ENCODE results near the gene RAI1.

The RAI1 gene

GRCh38 chr17:17694169-17695081, 13.2 kb downstream of the RAI1 start:
- DNase-seq, result peak; percentile 77 to 88
- TF ChIP-seq GATA1 (IDR thresholded peaks at IDR 0.05; ENCODE audit: low read depth, low read length), result no peak
- peak; percentile 50 for TF ChIP-seq POLR2A (IDR thresholded peaks at IDR 0.05; ENCODE audit: low read length)

DNA sequence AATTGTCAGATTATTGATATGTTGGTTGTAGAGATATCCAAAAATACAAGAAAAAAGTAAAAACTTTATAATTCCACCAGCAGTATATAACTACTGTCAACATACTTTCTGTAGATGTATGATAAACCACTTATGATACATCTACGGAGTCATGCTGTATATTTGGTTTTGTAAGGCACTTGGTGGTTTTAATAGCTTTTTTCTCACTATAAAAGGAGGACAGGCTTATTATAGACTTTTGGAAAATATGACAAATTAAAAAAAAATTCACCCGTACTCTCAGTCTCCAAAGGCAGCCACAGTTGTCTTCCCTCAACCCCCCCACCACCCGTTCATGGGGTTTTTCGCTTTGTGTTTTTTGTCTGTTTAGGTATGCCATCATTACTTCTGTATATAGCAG, 14.8 kb downstream of the RAI1 start:
- DNase-seq, result no peak
- TF ChIP-seq GATA1 (IDR thresholded peaks at IDR 0.05; ENCODE audit: low read depth, low read length), result no peak
- TF ChIP-seq POLR2A (IDR thresholded peaks at IDR 0.05; ENCODE audit: low read length), result no peak

DNA sequence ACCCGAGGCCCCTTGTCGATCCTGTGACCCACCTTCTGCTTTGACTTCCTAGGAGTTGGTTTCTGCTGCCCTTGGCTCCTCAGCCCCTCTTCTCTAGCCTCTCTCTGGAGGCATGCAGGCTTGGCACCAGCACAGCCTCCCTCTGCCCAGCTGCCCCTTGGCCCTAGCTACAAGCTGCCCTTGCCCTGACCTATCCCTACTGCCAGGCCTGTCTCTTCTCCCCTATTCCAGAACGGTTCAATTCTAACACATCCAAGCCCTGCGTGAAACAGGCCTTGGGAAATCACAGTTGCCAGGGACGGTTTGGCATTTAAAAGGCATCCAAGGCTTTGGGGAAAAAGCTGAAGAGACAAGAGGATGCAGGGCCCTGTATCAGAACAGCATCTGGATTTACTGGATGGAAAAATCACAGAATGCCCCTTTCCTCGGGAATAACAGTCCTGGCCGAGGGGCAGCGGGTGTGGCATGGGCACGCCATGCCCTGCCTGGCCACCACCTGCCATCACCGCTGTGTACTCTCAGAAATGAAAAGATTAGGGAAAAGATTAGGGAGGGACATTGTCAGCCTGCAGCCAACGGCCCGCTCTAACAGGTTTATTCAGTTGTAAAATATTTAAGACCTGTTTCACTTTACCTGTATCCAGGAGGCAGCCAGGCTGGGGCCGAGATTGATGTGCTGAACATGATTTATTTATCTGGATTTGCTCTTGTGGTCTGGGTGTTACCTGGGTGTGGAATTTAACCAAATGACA, 15.8 kb downstream of the RAI1 start:
- TF ChIP-seq GATA1 (IDR thresholded peaks at IDR 0.05; ENCODE audit: low read depth, low read length), result no peak

DNA sequence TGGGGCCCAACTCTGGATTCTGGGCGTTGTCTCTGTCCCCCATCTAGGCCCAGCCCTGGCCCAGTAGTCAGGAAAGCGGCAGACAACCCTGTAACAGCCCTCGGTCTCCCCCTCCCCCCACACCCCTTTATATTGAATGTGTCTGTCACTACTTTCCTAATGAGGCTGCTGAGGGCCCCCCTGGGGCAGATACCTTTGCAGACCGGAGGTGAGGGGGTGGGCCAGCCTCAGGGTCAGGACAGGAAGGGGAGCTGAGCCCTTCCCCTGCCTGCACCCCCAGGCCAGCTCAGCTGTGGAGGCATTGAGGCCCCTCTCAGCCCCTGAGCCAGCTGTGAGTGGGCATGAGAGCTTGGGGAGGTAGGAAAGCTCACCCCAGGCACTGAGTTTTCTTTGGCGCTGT, 17.1 kb downstream of the RAI1 start:
- TF ChIP-seq GATA1 (IDR thresholded peaks at IDR 0.05; ENCODE audit: low read depth, low read length), result no peak
- no peak for TF ChIP-seq POLR2A (IDR thresholded peaks at IDR 0.05; ENCODE audit: low read length)
- no peak for DNase-seq

More for the DNA sequence above, 15.8 kb downstream of the RAI1 start:
- DNase-seq, result no peak

GRCh38 chr17:17698869-17699351, 17.7 kb downstream of the RAI1 start:
- TF ChIP-seq GATA1 (IDR thresholded peaks at IDR 0.05; ENCODE audit: low read depth, low read length), result no peak
- no peak for TF ChIP-seq POLR2A (IDR thresholded peaks at IDR 0.05; ENCODE audit: low read length)
- DNase-seq, result no peak

DNA sequence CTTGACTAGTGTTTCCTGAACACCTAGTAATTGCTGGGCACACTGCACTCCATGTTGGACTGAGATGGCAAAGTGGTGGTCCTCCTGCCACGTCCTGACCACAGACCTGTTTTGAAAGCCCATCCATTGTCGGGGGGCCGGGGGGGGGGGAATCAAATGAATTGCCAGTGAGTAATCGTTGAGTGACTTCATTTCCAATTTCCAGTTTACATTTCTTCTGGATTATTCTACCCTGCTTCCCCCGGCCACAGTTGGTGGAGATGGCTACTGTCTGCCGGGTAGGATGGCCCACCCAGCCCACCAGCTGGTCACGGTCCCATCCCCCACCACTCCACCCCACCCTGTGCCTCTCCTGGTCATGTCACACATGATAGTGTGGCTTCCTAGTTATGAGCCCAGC, 18.2 kb downstream of the RAI1 start:
- TF ChIP-seq POLR2A (IDR thresholded peaks at IDR 0.05; ENCODE audit: low read length) (no peak), GATA1 (IDR thresholded peaks at IDR 0.05; ENCODE audit: low read depth, low read length) (no peak)
- no peak for DNase-seq

DNA sequence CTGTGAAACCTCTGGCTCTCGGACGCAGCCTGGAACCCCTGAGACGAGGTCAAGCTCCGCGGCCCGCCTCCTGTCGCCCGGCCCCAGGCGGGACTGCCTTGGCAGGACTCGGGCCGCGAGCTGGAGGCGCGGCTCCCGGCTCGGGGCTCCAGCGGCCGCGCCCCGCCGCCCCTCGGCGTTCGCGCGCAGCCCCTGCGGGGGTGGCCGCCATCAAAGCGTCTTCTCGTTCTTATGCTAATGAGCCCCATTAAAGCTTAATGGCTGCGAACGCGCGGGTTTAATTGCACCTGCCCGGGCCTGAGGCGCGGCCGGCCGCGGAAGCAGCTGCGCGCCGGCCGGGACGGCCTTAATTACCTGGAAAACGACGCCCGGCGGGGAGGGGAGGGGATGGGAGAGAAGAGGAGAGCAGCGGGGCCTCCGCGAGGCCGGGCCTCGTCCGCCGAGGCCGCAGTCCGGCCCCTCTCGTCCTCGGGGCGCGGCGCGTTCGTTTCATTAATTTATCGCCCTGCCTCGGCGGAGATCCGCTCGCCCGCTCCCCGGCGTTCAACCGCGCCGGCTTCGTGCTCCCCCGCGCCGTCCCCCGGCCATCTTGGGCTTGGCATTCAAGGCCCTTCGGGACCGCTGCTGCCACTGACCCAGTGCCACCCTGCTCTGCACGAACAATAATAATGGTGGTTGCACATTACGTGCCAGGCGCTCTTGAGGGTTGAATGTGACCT, 19.2 kb downstream of the RAI1 start:
- TF ChIP-seq GATA1 (IDR thresholded peaks at IDR 0.05; ENCODE audit: low read depth, low read length) (no peak), POLR2A (IDR thresholded peaks at IDR 0.05; ENCODE audit: low read length) (no peak)
- no peak for DNase-seq

- DNase-seq, result no peak
- no peak for TF ChIP-seq POLR2A (IDR thresholded peaks at IDR 0.05; ENCODE audit: low read length)
- TF ChIP-seq GATA1 (IDR thresholded peaks at IDR 0.05; ENCODE audit: low read depth, low read length), result no peak
Observed at GRCh38 chr17:17701112-17701511, 19.9 kb downstream of the RAI1 start.

GRCh38 chr17:17701658-17702057, 20.4 kb downstream of the RAI1 start:
- DNase-seq, result no peak
- TF ChIP-seq GATA1 (IDR thresholded peaks at IDR 0.05; ENCODE audit: low read depth, low read length) (no peak), POLR2A (IDR thresholded peaks at IDR 0.05; ENCODE audit: low read length) (no peak)

DNA sequence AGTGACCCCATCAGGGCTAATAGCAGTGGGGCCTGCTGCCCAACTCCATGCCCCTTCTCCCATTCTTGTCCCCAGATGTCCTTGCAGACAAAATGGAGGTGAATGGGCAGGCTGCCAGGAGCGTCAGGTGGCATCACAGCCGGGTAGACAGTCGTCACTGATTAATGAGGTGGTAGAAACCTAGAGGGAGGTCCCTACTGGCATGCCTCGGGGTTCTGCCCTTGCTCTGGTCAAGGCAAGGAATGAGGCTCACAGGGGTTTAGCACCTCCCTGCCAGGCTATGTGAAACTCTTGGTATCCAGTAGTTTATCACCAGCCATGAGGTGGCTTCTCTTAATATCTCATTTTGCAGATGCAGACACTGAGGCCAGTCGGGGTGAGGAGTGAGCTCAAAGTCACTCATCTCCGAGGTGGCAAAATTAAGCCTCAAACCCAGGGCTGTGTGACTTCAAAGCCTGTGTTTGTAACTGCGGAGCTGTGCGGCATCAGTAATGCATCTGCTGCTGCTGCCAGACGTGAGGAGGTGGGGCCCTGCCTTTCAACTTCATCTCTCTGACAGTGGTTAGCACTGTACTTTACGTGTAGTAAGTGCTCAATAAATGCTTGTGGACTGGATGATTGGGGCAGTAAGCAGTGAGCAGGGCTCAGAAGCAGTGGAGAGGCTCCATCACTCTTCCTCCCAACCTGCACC, 21.3 kb downstream of the RAI1 start:
- TF ChIP-seq POLR2A (IDR thresholded peaks at IDR 0.05; ENCODE audit: low read length) (peak; percentile 48), GATA1 (IDR thresholded peaks at IDR 0.05; ENCODE audit: low read depth, low read length) (no peak)
- peak; percentile 70 to 83 for DNase-seq

DNA sequence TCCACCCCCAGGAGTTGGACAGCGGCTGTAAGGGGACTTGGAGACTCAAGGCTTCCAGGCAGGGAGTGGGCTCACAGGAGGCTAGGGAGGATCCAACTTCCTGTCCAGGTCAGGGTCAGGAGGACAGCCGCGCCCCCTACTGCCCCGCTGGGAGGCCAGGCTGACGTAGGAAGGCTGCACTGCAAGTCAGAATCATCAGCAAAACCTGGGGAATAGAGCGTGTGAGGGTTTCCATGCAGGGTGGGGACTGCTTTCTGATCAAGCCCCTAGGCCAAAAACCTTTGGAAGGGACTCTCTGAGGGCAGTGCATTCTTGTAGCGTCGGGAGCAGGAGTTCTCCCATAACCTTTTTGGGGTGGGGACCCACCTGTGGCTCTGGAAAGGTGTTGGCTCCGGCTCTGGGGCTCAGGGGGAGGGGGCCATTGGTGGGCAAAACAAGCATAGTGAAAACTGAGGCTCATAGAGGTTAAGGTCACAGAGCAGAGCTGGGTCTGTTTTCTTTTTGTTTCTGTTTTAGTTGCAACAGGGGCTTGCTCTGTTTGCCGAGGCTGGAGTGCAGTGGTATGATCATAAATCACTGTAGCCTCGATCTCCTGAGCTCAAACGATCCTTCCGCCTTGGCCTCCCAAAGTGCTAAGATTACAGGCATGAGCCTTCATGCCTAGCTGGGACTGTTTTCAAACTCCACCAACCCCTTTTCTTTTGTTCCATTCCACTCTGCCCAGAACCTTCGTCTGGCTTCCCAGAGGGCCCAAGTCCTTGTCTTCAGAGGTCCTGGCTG, 22.1 kb downstream of the RAI1 start:
- TF ChIP-seq POLR2A (IDR thresholded peaks at IDR 0.05; ENCODE audit: low read length), result no peak
- TF ChIP-seq GATA1 (IDR thresholded peaks at IDR 0.05; ENCODE audit: low read depth, low read length), result no peak
- DNase-seq, result peak; percentile 42 to 48

- DNase-seq, result no peak
- no peak for TF ChIP-seq GATA1 (IDR thresholded peaks at IDR 0.05; ENCODE audit: low read depth, low read length)
Observed at GRCh38 chr17:17704931-17705330, 23.7 kb downstream of the RAI1 start.

All from erythroblast (primary cell).